Dermis microvascular lymphatic vessel endothelial cell (primary cell): Measurements from ENCODE around the gene FAM89A. TPM values are rescaled to one million over a fixed set of nuclear protein-coding genes. Genes with fewer than 3 reads are reported as not detected.
"Not testable (repeated sequence)": the region's sequence is repeated elsewhere in the genome, so short reads cannot be mapped to it uniquely, and the experiment has no call there.

Experiments used
- DNase-seq, 2 donors: peaks; one replicate each; pipeline versions ENCODE4 v3.0.0 to v3.0.0-alpha.2; 2010; ENCODE audit warnings: low read depth in 2 of 2
- total RNA-seq: library from RNA; depleted of rRNA; stranded (reverse); fragments of >200 nt; gene quantifications from 2 replicates; pipeline ENCODE4 v1.2.1, GENCODE V29; 2014

The FAM89A gene
- total RNA-seq, 1 donor from 2014 or later: 20.0 TPM

DNA sequence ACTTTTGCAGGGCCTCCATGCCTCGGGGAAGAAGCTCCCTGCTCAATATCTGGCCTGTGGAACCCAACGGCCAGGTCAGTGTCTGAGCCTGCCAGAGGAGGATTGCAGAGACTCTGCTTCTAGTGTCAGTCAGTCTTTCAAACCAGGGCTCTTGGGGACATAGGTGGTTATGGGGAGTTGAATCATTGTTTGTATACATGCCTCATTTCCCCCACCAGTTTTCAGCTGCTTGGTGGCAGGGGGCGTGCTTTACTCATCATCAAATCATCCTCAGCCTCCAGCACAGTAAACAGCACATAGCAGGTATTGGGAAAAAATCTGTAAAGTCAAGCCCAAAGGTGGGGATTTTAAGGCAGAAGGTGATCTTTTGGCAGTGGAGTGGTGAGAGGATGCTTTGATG lies 17.4 kb upstream of the FAM89A start:
- no peak for DNase-seq

DNA sequence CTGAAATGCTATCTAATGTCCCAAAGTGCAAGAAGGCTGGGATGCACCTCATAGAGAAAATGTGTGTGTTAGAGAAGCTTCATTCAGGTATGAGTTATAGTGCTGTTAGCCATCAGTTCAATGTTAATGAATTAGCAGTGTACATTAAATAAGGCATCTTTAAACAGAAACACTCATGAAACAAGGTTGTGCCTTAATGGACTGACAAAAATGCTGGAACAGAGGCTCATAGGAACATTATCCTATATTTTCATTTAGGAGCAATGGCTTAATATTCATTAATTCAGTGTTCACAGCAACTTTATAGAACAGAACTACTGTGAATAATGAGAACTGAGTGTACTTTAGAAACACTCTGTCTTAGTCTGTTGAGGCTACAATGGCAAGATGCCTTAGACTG lies 15.2 kb upstream of the FAM89A start:
- DNase-seq: no peak

DNA sequence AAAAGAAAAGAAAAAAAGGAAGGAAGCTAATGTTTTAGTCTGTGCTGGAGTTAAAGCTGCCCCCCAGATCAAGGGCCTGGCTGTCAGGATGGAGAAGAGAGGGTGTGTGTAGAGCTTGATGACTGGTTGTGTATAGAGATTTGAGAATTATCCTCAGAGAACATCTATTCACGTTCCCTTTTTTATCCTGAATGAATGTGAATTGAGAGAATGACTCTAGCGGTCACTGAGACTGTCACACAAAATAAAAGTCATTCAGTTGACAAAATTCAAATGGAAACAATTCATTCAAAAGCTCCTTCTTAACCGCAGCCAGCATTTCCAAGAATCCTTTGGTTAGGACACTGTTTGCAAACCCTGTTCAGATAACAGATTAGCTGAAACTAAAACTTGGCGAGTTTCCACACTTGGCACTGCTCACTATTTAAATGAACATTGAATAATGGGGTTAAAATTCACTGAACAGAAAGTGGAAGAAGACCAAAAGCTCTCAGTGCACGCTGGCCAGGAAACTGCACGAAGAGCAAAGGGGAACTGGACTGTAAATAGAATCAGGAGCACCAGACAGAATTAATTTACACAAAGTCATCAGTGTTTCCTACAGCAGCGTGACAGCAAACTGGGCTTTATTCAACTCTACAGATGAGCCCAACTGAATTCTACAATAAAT lies 13.6 kb upstream of the FAM89A start:
- DNase-seq: peak; percentile 59 to 72

DNA sequence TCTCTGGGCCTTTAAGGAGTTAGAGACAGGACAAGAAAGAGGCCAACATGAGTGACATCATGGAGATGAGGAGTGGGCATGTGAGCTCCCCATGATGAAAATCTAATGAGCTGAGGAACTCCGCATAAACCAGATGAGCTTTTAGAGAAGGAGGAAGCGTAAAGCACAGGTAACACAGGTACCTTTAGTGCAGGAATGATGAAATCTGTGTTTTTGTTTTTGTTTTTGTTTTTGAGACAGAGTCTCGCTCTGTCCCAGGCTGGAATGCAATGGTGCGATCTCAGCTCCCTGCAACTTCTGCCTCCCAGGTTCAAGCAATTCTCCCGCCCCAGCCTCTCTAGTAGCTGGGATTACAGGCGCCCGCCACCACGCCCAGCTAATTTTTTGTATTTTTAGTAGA lies 12.7 kb upstream of the FAM89A start:
- no peak for DNase-seq

DNA sequence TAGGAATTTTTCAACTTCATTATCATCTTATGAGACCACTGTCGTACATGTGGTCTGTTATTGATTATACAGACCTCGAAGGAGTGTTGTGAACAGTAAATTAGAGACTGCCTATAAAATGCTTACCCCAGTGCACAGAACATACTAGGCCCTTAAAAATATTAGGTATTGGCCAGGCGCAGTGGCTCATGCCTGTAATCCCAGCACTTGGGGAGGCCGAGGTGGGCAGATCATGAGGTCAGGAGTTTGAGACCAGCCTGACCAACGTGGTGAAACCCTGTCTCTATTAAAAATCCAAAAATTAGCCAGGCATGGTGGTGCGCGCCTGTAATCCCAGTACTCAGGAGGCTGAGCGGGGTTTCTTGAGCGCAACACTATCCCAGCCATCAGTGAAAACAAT lies 10.9 kb upstream of the FAM89A start:
- not testable (repeated sequence) for DNase-seq

DNA sequence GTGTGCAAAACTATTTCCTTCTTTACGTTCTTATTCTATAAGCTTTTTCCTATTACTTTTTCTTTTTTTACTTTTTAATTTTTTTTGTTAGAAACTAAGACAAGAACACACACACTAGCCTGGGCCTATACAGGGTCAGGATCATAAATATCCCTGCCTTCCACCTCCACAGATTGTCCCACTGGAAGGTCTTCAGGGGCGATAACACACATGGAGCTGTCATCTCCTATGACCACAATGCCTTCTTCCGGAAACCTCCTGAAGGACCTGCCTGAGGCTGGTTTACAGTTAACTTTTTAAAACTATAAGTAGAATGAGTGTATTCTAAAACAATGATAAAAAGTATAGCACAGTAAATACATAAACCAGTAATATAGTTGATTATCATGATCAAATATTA lies 10.3 kb upstream of the FAM89A start:
- DNase-seq: no peak

DNA sequence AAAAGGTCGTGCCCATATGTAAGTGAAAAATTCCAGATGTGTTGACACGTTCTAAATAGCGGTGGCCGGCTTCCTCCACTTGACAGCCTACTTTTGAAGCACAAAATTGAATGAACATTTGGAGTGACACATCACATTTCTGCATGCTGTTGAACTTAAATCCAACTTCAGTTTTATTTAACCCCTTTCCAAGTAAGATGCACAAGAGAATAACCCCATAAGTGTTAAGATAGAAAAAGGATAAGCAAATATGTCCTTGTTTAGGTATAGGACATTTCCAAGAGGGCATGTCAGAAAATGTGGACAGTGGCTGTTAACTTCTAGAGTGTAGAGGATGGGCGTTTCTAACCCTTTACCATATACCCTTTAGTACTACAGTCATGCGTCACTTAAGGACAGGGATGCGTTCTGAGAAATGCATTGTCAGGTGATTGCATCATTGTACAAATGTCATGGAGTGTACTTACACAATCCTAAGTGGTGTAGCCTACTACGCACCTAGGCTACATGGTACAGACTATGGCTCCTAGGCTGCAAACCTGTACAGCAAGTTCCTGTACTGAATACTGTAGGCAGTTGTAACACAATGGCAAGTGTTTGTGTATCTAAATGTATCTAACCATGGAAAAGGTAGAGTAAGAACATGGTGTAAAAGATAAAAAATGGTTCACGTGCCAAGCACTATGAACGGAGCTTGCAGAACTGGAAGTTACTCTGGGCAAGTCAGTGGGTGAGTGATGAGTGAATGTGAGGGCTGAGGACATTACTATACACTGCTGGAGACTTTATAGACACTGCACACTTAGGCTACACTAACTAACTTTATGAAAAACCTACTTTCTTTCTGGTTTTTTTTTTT lies 9.3 kb upstream of the FAM89A start:
- DNase-seq: no peak

DNA sequence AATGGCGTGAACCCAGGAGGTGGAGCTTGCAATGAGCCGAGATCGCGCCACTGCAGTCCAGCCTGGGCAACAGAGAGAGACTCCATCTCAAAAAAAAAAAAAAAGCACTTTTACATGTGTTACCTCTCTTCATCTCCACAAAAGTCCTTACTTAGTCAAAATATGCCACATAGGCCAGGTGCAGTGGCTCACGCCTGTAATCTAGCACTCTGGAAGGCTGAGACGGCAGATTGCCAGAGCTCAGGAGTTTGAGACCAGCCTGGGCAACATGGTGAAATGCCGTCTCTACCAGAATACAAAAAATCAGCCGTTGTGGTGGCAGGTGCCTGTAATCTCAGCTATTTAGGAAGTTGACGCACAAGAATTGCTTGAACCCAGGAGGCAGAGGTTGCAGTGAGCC lies 8.4 kb upstream of the FAM89A start:
- not testable (repeated sequence) for DNase-seq

DNA sequence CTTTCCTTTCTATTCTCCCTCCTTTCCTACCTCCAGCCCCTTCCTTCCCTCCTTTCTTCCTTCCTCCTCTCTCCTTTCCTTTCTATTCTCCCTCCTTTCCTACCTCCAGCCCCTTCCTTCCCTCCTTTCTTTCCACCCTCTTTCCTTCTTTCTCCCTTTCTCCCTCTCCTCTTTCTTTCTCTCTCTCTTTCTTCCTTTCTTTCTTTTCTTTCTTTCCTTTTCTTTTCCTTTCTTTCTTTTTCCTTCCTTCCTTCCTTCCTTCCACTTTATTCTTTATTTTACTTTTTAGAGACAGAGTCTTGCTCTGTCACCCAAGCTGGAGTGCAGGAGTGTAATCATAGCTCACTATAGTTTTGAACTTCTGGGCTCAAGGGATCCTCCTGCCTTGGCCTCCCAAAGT lies 7.5 kb upstream of the FAM89A start:
- DNase-seq: not testable (repeated sequence)

DNA sequence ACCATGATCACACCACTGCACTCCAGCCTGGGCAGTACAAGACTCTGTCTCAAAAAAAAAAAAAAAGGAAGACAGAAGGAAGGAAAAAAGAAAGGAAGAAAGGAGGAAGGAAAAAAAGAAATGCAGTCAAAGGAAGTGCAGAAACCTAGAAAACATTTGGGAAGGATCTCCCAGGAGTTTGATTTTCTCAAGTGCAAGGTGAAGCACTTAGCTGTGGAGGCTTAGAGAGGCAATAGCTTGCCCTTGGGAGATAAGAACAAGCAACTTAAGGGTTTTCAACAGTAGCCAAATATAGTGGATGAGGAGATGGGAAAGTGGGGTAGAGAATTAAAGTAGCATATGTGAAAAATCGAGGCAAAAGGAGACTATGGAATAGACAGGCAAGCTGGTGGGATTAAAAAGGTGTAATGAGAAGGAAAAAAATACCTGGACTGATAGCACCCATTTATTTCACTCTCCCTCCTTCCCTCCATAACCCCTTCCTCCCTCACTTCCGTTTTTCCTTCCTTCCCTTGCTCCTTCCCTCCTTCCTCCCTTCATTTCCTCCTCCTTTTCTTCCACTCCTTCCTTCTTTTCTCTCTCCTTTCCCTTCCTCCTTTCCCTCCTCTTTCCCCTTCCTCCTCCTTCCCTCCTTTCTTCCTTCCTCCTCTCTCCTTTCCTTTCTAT lies 6.8 kb upstream of the FAM89A start:
- DNase-seq: no peak

DNA sequence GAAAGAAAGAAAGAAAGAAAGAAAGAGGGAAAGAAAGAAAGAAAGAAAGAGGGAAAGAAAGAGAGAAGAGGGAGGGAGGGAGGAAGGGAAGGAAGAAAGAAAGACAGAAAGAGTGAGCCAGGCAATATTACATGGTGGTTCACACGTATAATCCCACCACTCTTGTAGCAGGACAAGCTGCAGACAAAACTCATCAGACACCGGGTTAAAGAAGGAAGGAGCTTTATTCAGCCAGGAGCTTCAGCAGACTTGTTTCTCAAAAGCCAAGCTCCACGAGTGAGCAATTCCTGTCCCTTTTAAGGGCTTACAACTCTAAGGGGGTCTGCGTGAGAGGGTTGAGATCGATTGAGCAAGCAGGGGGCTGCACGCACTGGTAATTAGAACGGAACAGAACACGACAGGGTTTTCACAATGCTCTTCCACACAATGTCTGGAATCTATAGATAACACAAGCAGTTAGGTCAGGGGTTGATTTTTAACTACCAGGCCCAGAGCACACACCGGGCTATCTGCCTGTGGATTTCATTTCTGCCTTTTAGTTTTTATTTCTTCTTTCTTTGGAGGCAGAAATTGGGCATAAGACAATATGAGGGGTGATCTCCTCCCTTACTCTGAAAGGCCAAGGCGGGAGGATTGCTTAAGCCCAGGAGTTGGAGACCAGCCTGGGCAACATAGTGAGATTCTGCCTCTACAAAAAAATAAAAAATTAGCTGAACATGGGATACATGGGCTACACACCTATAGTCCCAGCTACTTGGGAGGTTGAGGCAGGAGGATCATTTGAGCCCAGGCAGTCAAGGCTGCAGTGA lies 6.1 kb upstream of the FAM89A start:
- DNase-seq: not testable (repeated sequence)

DNA sequence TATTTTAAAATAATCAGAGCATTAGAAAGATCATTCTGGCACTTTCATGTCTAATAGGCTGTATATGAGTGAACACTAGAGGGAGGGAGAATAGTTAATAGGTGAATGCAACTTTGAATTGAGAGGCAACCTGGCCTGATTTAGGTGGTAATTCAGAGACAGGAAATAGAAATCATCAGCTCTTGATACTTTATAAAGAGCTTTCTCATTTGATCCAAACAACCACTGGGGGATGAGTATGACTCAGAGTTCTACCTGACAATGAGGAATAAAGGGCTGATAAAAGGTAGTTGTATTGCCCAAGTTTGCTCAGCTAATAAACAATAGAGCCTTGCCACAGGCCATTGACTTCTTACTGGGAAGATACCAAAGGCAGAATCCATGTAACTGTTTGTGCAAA lies 5.2 kb upstream of the FAM89A start:
- no peak for DNase-seq

DNA sequence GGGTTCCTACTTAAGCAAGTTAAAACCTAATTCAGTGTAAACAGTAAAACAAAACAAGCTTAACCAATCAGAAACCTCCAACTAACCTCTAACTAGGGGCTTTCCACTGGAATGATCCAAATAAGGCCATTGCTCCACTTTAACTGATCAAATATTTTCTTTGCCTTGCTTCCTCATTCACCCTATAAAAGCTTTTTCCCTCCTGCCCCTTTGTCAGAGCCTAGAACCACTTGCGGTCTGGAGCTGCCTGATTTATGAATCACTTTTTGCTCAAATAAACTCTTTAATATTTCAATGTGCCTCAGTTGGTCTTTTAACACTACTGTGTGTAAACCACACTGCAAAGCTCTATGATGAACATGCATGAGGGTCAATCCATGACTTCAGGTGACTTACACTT lies 4.5 kb upstream of the FAM89A start:
- DNase-seq: no peak

DNA sequence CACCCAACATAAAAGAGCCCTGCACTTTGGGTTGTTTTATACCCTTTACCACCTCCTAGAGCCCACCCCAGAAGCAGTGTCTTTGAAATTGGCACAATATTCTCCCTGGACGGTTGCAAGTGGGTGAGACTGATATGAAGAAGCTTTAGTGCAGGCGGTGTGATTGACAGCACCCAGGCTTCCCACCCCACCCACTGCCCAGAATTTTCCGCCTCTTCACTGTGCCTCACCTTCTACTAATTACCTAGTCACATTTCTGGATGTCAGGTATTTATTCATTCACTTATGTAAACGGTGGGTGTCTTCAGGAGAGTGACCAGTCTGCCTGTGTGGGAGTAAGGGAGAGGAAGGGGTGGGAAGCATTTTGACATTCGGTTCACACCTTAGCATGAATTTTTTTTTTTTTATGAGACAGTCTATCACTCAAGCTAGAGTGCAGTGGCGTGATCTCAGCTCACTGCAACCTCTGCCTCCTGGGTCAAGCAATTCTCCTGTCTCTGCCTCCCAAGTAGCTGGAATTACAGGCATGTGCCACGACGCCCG lies 1.7 kb upstream of the FAM89A start:
- no peak for DNase-seq

DNA sequence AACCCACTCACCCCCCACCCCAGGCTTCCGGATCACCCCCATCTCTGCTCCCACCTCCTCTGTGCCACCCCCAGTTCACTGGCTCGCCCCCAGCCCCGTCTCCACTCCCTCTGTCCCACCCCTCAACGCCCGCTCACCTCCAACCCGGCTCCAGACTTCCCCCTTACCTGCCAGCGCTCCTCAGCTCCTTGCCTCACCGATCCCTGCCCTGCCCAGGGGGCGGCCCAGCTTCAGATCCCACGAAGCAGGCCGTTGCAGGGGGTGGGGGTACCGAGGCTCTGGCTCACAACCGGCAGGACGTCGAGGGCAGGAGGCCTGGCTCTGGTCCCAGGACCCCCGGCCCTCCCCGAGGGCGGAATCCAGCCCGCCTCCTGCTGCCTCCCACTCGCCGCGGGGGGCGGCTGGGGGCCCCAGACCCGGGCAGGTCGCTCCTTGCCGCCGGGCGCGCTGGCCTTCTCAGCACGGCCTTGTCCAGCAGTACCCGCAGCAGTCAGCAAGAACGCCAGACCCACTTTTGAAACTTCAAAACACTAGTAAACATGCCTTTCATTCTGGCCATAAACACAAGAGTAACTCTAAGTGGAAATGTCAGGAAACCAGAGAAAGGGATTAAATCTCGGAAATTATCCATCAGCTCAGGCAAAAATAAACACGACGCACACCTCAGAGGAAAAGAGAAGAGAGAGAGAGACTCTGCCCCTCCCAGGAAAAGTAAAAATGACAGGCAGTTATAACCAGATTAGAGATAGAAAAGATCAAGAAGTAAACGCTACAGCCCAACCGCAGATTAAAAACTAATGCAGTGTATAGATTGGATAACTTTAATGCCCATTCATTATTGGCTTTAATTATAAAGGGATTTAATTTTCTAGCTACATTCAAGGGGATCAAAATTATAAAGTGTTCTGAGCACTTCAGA lies 1.0 kb upstream of the FAM89A start:
- no peak for DNase-seq

DNA sequence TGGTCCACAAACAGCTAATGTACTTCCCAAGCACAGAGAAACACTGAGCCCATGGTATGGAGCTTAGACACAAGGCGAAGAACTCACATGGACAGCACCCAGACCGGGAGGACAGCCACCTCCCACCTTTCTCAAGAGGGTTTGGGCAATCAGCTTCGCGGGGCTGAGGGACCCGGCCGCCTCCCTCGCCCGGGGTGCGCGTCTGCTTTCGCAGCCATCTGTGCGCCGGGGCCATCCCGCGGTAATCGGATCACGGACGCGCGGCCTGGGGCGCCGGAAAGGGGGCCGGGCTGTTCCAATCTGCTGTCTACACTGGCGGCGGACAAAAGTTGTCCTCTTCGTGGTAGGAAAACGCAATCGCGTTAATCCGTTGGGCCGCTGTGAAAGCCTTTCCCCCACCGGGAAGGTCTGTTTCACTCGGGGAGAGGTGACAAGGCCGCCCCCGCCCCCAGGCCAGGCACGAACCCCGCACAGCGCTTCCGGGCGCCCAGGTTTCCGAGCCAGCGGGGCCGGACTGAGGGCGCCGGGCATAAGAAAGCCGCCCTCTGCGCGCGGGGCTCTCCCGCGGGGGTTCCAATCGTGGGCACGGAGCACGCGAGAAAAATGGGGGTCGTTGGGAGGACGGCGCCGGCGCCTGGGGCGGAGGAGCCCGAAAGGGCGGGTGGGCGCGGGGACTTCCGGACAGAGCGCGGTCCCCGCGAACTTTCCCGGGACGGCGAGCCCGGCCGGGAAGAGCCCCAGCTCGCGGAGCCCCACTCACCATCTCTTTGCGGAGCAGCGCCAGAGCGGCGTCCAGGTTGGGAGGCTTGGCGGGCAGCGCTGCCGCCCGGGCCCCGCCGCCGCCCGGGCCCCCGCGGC lies 664 bp downstream of the FAM89A start:
- DNase-seq: peak in 1 of 2 donors; percentile 46

DNA sequence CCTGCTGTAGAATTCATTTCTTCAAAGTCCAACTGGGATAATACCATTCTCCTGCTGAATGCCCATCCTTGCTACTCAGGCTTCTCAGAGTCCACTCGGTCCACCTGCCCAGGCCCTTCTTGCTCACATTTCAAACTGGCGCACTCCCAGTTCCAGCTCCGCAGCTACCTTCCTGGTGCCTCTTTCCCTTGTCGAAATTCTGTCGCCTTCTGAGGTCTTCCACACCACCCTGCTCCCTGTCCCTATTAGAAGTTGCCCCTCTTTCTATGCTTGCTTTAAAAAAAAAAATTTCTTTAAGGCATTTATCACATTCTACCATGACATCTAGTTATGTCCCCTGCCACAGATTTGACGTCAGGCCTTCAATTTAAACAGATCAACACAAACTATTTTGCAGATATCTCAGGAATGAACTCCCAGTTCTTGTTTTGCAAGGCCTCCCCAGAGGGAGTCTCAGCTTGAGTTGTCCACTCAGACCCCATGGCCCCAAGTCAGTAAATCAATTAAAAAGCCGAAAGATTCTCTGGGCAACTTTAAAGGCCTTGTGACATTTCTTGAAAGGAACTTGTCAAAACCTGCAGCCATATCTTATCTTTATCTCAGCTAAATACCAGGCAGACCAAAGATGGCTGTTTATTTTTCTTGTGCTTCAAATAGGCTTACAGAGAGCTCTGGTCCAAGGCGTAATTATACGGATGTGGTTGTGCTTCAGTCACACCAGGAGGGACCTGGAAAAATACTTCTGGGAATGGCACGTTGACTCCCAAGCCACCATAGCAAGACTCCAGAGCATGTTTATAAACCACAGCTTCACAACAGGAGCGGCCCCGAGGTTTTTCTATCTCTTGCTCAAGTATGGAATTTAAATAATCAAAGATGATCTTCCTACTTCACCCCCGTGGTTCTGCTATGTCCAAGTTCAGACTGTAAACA lies 2.2 kb downstream of the FAM89A start:
- DNase-seq: no peak

DNA sequence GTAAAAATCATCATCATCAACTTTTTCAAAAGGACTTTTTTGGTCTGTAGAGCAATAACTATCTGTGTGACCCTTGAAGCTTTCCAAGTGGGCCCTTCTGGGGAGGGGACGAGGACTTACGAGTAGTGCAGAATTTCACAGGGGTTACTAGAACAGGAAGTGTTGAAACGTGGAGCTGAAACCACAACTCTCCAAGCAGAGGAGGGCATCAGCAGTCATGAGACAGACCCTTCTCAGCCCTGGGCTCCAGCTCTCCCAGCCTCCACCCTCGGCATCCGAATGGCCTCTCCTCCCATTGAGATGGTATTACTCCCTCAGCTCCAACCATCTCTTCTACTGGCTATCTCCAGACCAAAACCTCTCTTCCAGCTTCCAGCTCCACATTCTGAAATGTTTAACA lies 3.6 kb downstream of the FAM89A start:
- DNase-seq: no peak
